Keratinocyte (primary cell): ENCODE data around the gene ZDHHC3.

ENCODE experiments used
- CTCF ChIP-seq, 3 experiments: IDR thresholded peaks in 1 of 3; conservative IDR thresholded peaks in 1 of 3; optimal IDR thresholded peaks in 1 of 3; 2 replicates in 2 of 3; 3 replicates in 1 of 3; pipeline versions ENCODE3 to v1.5.1; 2011; ENCODE audit warnings: low read length in 3 of 3, mild to moderate bottlenecking in 3 of 3, moderate library complexity in 2 of 3, control low read depth in 1 of 3, inconsistent platforms in 1 of 3; ENCODE audit not compliant: insufficient read depth in 2 of 3; ENCODE audit errors: extremely low read depth in 1 of 3
- EZH2 ChIP-seq: IDR thresholded peaks from one replicate; pipeline ENCODE4 v1.6.1; 2012; ENCODE audit warnings: inconsistent platforms, mild to moderate bottlenecking, low read length, moderate library complexity

- no peak for TF ChIP-seq CTCF (optimal IDR thresholded peaks at IDR 0.05 in 1 of 3, IDR thresholded peaks at IDR 0.05 in 1 of 3, conservative IDR thresholded peaks at IDR 0.05 in 1 of 3; ENCODE audit: extremely low read depth in 1 of 3, insufficient read depth in 2 of 3, low read length in 3 of 3)
- no peak for TF ChIP-seq EZH2
Measured at GRCh38 chr3:44952689-44953088, 23.3 kb downstream of the ZDHHC3 start.
